IPS-18a (cell line): ENCODE measurements around the gene NIN.

ENCODE experiments used
- H3K27ac ChIP-seq: one replicate; pipeline ENCODE4 v1.5.1; 2013; ENCODE audit warnings: low read length
- H3K27me3 ChIP-seq: one replicate; pipeline ENCODE4 v1.6.1; 2013; ENCODE audit warnings: mild to moderate bottlenecking, low read length; ENCODE audit not compliant: control insufficient read depth, insufficient read depth
- H3K36me3 ChIP-seq: one replicate; pipeline ENCODE4 v1.6.1; 2013; ENCODE audit warnings: low read depth, low read length; ENCODE audit not compliant: control insufficient read depth
- H3K4me1 ChIP-seq: one replicate; pipeline ENCODE4 v1.6.1; 2013; ENCODE audit warnings: low read depth, low read length; ENCODE audit not compliant: control insufficient read depth
- H3K4me3 ChIP-seq: one replicate; pipeline ENCODE4 v1.5.1; 2013; ENCODE audit warnings: low read length
- H3K9ac ChIP-seq: one replicate; pipeline ENCODE4 v1.6.1; 2013; ENCODE audit warnings: mild to moderate bottlenecking, low read length, moderate library complexity
- H3K9me3 ChIP-seq: one replicate; pipeline ENCODE4 v1.6.1; 2013; ENCODE audit warnings: low read depth, low read length; ENCODE audit not compliant: control insufficient read depth

NIN gene

GRCh38 chr14:50813544-50813863 lies 17.5 kb downstream of the NIN start:
- Histone ChIP-seq H3K27me3 (no peaks in the 10 kb centered on the region), H3K4me3 (no peak overlapping the region), H3K9ac (no peak overlapping the region), H3K36me3 (no peaks in the 10 kb centered on the region), H3K9me3 (no peaks in the 10 kb centered on the region), H3K27ac (no peak overlapping the region), H3K4me1 (peaks cover 23% of the 10 kb centered on the region)

- Histone ChIP-seq H3K27ac (no peak overlapping the region), H3K4me3 (no peak overlapping the region)
These were observed 18.0 kb downstream of the NIN start for GRCh38 chr14:50812856-50813543.

DNA sequence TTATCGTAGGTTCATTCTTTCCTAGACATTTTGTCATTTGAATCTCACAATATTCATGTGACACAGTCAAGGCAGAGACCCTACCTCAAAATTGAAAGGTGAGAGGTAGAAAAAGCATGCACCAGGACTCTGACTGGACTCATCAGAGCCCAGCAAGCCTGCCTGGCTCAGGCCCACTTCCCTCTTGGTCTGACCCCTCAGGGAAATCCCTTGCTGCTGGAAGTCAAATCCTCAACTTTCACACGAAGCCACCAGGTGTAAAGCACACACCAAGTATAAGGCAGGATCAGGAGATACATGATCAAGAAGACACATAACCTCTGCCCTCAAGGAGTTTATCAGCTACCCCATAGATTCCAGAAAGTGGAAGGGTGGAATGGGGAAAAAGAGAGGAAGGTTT lies 18.8 kb downstream of the NIN start:
- Histone ChIP-seq H3K4me1 (peaks cover 23% of the 10 kb centered on the region), H3K9ac (no peak overlapping the region), H3K9me3 (no peaks in the 10 kb centered on the region), H3K27me3 (no peaks in the 10 kb centered on the region), H3K36me3 (no peaks in the 10 kb centered on the region), H3K4me3 (no peak overlapping the region), H3K27ac (no peak overlapping the region)

More at GRCh38 chr14:50812856-50813543, 18.0 kb downstream of the NIN start:
- H3K27me3 ChIP-seq = no peaks in the 10 kb centered on the region
- H3K9me3 ChIP-seq = no peaks in the 10 kb centered on the region
- H3K4me1 ChIP-seq = peaks cover 23% of the 10 kb centered on the region
- H3K36me3 ChIP-seq = no peaks in the 10 kb centered on the region
- no peak overlapping the region for H3K9ac ChIP-seq

GRCh38 chr14:50808053-50808452 lies 22.9 kb downstream of the NIN start:
- Histone ChIP-seq H3K4me3 (no peak overlapping the region), H3K27me3 (no peaks in the 10 kb centered on the region), H3K9ac (no peak overlapping the region), H3K4me1 (peaks cover 9% of the 10 kb centered on the region), H3K27ac (no peak overlapping the region), H3K36me3 (peaks cover 5% of the 10 kb centered on the region), H3K9me3 (no peaks in the 10 kb centered on the region)

- Histone ChIP-seq H3K9me3 (no peaks in the 10 kb centered on the region), H3K9ac (no peak overlapping the region), H3K4me3 (no peak overlapping the region), H3K36me3 (peaks cover 5% of the 10 kb centered on the region), H3K4me1 (no peaks in the 10 kb centered on the region), H3K27me3 (no peaks in the 10 kb centered on the region), H3K27ac (no peak overlapping the region)
These were observed 24.6 kb downstream of the NIN start for GRCh38 chr14:50806241-50806933.

DNA sequence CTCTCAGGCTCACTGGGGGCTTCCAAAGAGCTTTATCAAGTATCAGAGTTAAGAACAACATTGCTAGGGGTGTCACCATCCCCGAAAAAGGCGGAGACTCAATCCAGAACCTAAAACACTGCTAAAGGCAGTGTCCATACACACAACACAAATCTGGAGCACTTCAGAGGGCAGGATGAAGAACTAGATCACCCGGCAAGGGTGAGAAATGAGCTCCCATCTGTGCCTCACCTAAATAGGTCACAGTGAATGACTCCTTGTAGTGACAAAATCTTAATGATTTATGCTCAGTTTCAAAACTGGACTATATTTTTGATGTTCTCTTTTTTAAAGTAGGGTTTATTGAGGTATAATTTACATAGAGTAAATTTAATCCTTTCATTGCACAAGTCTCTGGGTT lies 25.6 kb downstream of the NIN start:
- H3K36me3 ChIP-seq = peaks cover 5% of the 10 kb centered on the region
- H3K4me1 ChIP-seq = no peaks in the 10 kb centered on the region
- no peak overlapping the region for H3K9ac ChIP-seq
- no peaks in the 10 kb centered on the region for H3K9me3 ChIP-seq
- H3K27ac ChIP-seq = no peak overlapping the region
- H3K27me3 ChIP-seq = no peaks in the 10 kb centered on the region
- H3K4me3 ChIP-seq = no peak overlapping the region

DNA sequence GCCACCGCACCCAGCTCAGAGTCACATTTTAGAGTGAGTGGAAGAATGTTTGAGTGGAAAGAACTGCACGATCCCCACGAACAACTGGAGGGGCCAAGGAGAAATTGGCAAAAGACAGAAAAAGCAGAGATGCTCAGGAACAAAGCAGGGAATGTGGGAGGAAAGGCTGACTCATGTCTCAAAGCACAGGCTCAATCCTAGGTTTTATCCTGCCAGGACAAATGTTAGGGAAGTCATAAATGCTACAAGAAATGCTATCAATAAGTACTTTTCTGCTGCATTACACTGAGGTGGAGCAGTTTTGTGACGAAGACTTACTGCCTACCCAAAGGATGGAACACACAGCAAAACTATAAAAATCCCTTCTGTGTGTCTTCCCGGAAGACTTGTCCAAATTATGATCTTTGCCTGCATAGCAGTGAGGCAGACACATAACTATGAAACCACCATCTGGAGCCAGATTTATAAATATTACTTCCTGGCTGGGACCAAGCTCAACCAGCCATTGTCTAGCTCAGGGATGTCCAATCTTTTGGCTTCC lies 26.7 kb downstream of the NIN start:
- Histone ChIP-seq H3K9me3 (no peaks in the 10 kb centered on the region), H3K4me1 (no peaks in the 10 kb centered on the region), H3K36me3 (peaks cover 5% of the 10 kb centered on the region), H3K27me3 (no peaks in the 10 kb centered on the region), H3K4me3 (no peak overlapping the region), H3K27ac (no peak overlapping the region), H3K9ac (no peak overlapping the region)

DNA sequence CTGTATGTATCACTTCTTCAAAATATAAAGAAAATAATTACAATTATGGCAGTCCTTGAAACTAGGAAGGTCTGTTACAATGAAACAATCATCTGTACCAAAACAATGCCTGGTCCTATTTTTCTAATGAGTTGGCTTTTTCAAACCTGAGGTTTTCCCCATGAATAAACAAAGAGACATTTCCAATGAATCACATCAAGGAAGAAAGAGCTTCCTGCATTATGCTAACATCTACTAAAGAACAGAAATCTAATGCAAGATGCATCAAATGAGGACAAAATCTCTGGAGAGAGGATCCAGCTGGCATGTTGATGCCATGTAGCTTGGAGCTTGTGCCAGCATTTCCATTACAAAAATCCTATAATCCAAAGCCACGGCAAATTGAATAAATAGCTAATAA lies 29.3 kb downstream of the NIN start:
- Histone ChIP-seq H3K27me3 (no peaks in the 10 kb centered on the region), H3K9ac (no peak overlapping the region), H3K27ac (no peak overlapping the region), H3K4me1 (peaks cover 4% of the 10 kb centered on the region), H3K9me3 (no peaks in the 10 kb centered on the region), H3K4me3 (no peak overlapping the region), H3K36me3 (peaks cover 5% of the 10 kb centered on the region)

DNA sequence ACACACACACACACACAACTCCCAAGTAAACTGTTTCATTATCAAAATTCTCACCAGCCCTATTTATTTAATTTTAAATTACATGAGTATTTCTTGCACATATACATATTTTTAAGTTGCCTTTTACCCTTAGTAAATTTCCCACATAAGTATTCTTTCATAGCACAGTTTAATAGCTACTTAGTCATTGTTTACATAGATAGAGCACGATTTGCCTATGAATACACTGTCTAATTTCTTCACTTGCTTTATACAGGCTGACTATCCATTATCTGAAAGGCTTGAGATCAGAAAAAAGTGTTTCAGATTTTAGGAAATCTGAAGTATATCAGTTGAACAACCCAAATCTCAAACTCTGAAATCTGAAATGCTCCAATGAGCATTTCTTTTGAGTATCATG lies 30.9 kb downstream of the NIN start:
- Histone ChIP-seq H3K36me3 (no peaks in the 10 kb centered on the region), H3K4me3 (no peak overlapping the region), H3K27ac (no peak overlapping the region), H3K9me3 (no peaks in the 10 kb centered on the region), H3K27me3 (no peaks in the 10 kb centered on the region), H3K9ac (no peak overlapping the region), H3K4me1 (peaks cover 4% of the 10 kb centered on the region)

DNA sequence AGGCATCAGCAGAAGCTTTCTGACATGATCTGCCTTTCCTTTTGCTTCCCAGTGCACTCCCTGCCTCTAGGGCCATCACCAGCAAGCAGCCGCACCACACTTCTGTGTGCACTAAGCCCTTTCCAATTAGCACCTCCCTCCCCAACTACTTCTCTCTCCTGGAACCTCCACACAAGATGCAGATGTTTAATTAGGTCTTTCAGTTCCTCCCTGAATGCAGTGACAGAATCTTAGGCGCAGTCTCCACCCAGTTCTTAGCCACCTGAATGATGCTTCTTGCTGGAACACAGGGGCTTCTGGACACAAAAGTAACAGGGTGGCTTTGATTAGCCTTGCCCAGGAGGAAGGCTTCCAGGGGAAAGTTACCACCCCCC lies 32.9 kb downstream of the NIN start:
- peaks cover 4% of the 10 kb centered on the region for H3K4me1 ChIP-seq

GRCh38 chr14:50797250-50798047 lies 33.5 kb downstream of the NIN start:
- H3K36me3 ChIP-seq = no peaks in the 10 kb centered on the region
- no peaks in the 10 kb centered on the region for H3K27me3 ChIP-seq
- H3K4me3 ChIP-seq = no peak overlapping the region
- no peak overlapping the region for H3K27ac ChIP-seq
- no peak overlapping the region for H3K9ac ChIP-seq
- no peaks in the 10 kb centered on the region for H3K9me3 ChIP-seq
- peaks cover 4% of the 10 kb centered on the region for H3K4me1 ChIP-seq

More for the DNA sequence above, 32.9 kb downstream of the NIN start:
- Histone ChIP-seq H3K9me3 (no peaks in the 10 kb centered on the region), H3K4me3 (no peak overlapping the region), H3K27me3 (no peaks in the 10 kb centered on the region), H3K9ac (no peak overlapping the region), H3K27ac (no peak overlapping the region), H3K36me3 (no peaks in the 10 kb centered on the region)
